CD14-positive monocyte (primary cell): ENCODE data around the gene TRIM65. TPM values are rescaled to one million over a fixed set of nuclear protein-coding genes. Genes with fewer than 3 reads are reported as not detected.

ENCODE experiments used
- DNase-seq, 3 donors: peaks; one replicate each; pipeline ENCODE4 v3.0.0-alpha.2; 2011 to 2022
- H2AFZ ChIP-seq: 2 replicates; pipeline ENCODE4 v1.6.0; 2012; ENCODE audit warnings: mild to moderate bottlenecking, low read depth, low read length, inconsistent platforms; ENCODE audit not compliant: insufficient read depth, poor library complexity, severe bottlenecking
- H3K27ac ChIP-seq, 2 donors: 1 replicate in 1 of 2; 2 replicates in 1 of 2; pipeline ENCODE4 v1.5.1; 2012 to 2013; ENCODE audit warnings: low read length in 2 of 2, control low read depth in 1 of 2, inconsistent platforms in 1 of 2, low read depth in 1 of 2, mild to moderate bottlenecking in 1 of 2
- H3K27me3 ChIP-seq, 2 donors: one replicate each; pipeline versions ENCODE4 v1.6.0 to v1.6.1; 2011 to 2013; ENCODE audit warnings: low read length in 2 of 2; ENCODE audit not compliant: control insufficient read depth in 2 of 2, insufficient read depth in 2 of 2
- H3K36me3 ChIP-seq, 2 donors: replicated peaks in 1 of 2; 1 replicate in 1 of 2; 2 replicates in 1 of 2; pipeline versions ENCODE4 v1.5.1 to v1.6.1; 2012 to 2013; ENCODE audit warnings: low read length in 2 of 2, control low read depth in 1 of 2, inconsistent platforms in 1 of 2, mild to moderate bottlenecking in 1 of 2; ENCODE audit not compliant: insufficient read depth in 2 of 2, control insufficient read depth in 1 of 2
- H3K4me1 ChIP-seq, 2 donors: 1 replicate in 1 of 2; 2 replicates in 1 of 2; pipeline versions ENCODE4 v1.5.1 to v1.6.1; 2012 to 2013; ENCODE audit warnings: low read length in 2 of 2, control low read depth in 1 of 2, inconsistent platforms in 1 of 2, mild to moderate bottlenecking in 1 of 2, moderate library complexity in 1 of 2; ENCODE audit not compliant: insufficient read depth in 2 of 2, control insufficient read depth in 1 of 2
- H3K4me2 ChIP-seq: replicated peaks from 2 replicates; pipeline ENCODE3; 2012; ENCODE audit warnings: low read length, moderate library complexity, mild to moderate bottlenecking; ENCODE audit not compliant: poor library complexity, severe bottlenecking; ENCODE audit errors: extremely low read depth
- H3K4me3 ChIP-seq, 3 experiments: fragments of 200-600 bp in 1 of 3; sonication (generic) in 1 of 3; replicated peaks in 1 of 3; 1 replicate in 2 of 3; 2 replicates in 1 of 3; pipeline ENCODE4 v1.5.1; 2011 to 2013; ENCODE audit warnings: low read length in 3 of 3, mild to moderate bottlenecking in 3 of 3, control low read depth in 2 of 3, low read depth in 2 of 3, inconsistent platforms in 1 of 3, moderate library complexity in 1 of 3
- H3K79me2 ChIP-seq: 2 replicates; pipeline ENCODE4 v1.6.0; 2012; ENCODE audit warnings: mild to moderate bottlenecking, control low read depth, inconsistent platforms, low read length, moderate library complexity; ENCODE audit not compliant: insufficient read depth
- H3K9ac ChIP-seq: 2 replicates; pipeline ENCODE4 v1.6.0; 2017; ENCODE audit warnings: low read length, mild to moderate bottlenecking; ENCODE audit not compliant: insufficient read depth, poor library complexity, severe bottlenecking
- H3K9me3 ChIP-seq, 2 donors: replicated peaks in 1 of 2; 1 replicate in 1 of 2; 2 replicates in 1 of 2; pipeline versions ENCODE4 v1.5.1 to v1.6.1; 2012 to 2013; ENCODE audit warnings: low read length in 2 of 2, control low read depth in 1 of 2; ENCODE audit not compliant: control insufficient read depth in 1 of 2, insufficient read depth in 1 of 2
- H4K20me1 ChIP-seq: 2 replicates; pipeline ENCODE4 v1.6.0; 2012; ENCODE audit warnings: mild to moderate bottlenecking, low read length, control low read depth, moderate library complexity; ENCODE audit not compliant: insufficient read depth
- H3K27ac Mint-ChIP-seq, 7 donors: one replicate each; pipeline ENCODE4 v1.8.0; 2020; ENCODE audit warnings: mild to moderate bottlenecking in 7 of 7, mixed read lengths in 7 of 7, moderate library complexity in 6 of 7, inconsistent platforms in 2 of 7
- H3K27me3 Mint-ChIP-seq, 3 donors: one replicate each; pipeline ENCODE4 v1.8.0; 2021 to 2022; ENCODE audit warnings: low read depth in 3 of 3, mild to moderate bottlenecking in 3 of 3, mixed read lengths in 3 of 3, moderate library complexity in 3 of 3, inconsistent platforms in 1 of 3
- H3K36me3 Mint-ChIP-seq, 2 donors: one replicate each; pipeline ENCODE4 v1.8.0; 2020; ENCODE audit warnings: mixed read lengths in 2 of 2, inconsistent platforms in 1 of 2, mild to moderate bottlenecking in 1 of 2
- H3K4me1 Mint-ChIP-seq: one replicate; pipeline ENCODE4 v1.8.0; 2020; ENCODE audit warnings: mild to moderate bottlenecking, mixed read lengths
- H3K4me3 Mint-ChIP-seq, 2 donors: one replicate each; pipeline ENCODE4 v1.8.0; 2020; ENCODE audit warnings: mild to moderate bottlenecking in 2 of 2, mixed read lengths in 2 of 2, moderate library complexity in 1 of 2
- H3K9me3 Mint-ChIP-seq, 7 donors: one replicate each; pipeline ENCODE4 v1.8.0; 2020 to 2022; ENCODE audit warnings: mixed read lengths in 7 of 7, mild to moderate bottlenecking in 6 of 7, moderate library complexity in 6 of 7, inconsistent platforms in 2 of 7
- CTCF ChIP-seq: fragments of 200-600 bp; IDR thresholded peaks from one replicate; pipeline ENCODE4 v1.8.0; 2022; ENCODE audit warnings: antibody characterized with exemption, mild to moderate bottlenecking
- WGBS: methylation state at CpG from one replicate; pipeline ENCODE4 v1.1.5; 2013; ENCODE audit warnings: missing lambda C conversion rate; ENCODE audit not compliant: insufficient coverage; 5-methylcytosine and 5-hydroxymethylcytosine counted together
- intact Hi-C, 2 donors: fragments of 100-400 bp; cut with micrococcal nuclease; formaldehyde crosslinking; loops; one replicate each; pipeline versions ENCODE4 v1.15.0 to v1.15.1; 2023
- polyA plus RNA-seq, 3 donors: library from polyadenylated mRNA; depleted of rRNA in 1 of 3; unstranded in 2 of 3; stranded (reverse) in 1 of 3; fragments of 300-500 nt in 2 of 3; fragments of >200 nt in 1 of 3; fragmentation: Illumina TruSeq in 2 of 3; gene quantifications; 1 replicate in 2 of 3; 2 replicates in 1 of 3; pipeline ENCODE4 v1.2.3, GENCODE V29; 2012 to 2021

TRIM65 gene
- polyA plus RNA-seq, 3 donors, result 5.6 to 10.4 (median 5.9) TPM

- Histone ChIP-seq H3K9me3 (no peaks in the 10 kb centered on the region), H3K9ac (no peak overlapping the region), H3K79me2 (peaks cover 17% of the 10 kb centered on the region), H3K27ac (no peak overlapping the region), H3K4me2 (no peak overlapping the region), H3K27me3 (no peaks in the 10 kb centered on the region), H3K4me1 (peaks cover 18 to 23% of the 10 kb centered on the region in 2 donors), H2AFZ (no peak overlapping the region), H4K20me1 (peaks cover 18% of the 10 kb centered on the region), H3K36me3 (peaks cover 42 to 44% of the 10 kb centered on the region in 2 donors), H3K4me3 (no peak overlapping the region)
- Mint-ChIP-seq H3K4me1 (peaks cover 22% of the 10 kb centered on the region), H3K9me3 (peaks cover 0 to 2% (median 0%) of the 10 kb centered on the region in 7 donors), H3K4me3 (no peak overlapping the region), H3K27ac (no peak overlapping the region), H3K27me3 (peaks cover 0 to 5% (median 2%) of the 10 kb centered on the region in 3 donors), H3K36me3 (peaks cover 33 to 54% of the 10 kb centered on the region in 2 donors)
- TF ChIP-seq CTCF, result no peak
- intact Hi-C loops, result loop anchor here in 1 of 2 donors (5.0 kb wide), 1 partner anchor 41 kb away; the partner anchor contains the start of gene WBP2
- 96% methylated on average over 3 of the region's 8 CpGs for WGBS
- DNase-seq, result no peak
These were observed 1.3 kb upstream of the TRIM65 start for GRCh38 chr17:75898065-75898464.

- Histone ChIP-seq H4K20me1 (peaks cover 23% of the 10 kb centered on the region), H3K9me3 (no peaks in the 10 kb centered on the region), H3K27ac (peak overlapping the region in 1 of 2 donors; percentile 79), H3K27me3 (no peaks in the 10 kb centered on the region), H3K36me3 (peaks cover 42 to 44% of the 10 kb centered on the region in 2 donors), H3K4me2 (peak overlapping the region; percentile 75), H2AFZ (peak overlapping the region; percentile 79), H3K4me1 (peaks cover 18 to 23% of the 10 kb centered on the region in 2 donors), H3K9ac (peak overlapping the region; percentile 77), H3K4me3 (peak overlapping the region in 2 of 3 experiments; percentile 15 to 80), H3K79me2 (peaks cover 17% of the 10 kb centered on the region)
- Mint-ChIP-seq H3K27ac (peak overlapping the region in 5 of 7 donors; percentile 25 to 78 (median 50)), H3K4me1 (peaks cover 22% of the 10 kb centered on the region), H3K9me3 (peaks cover 0 to 2% (median 0%) of the 10 kb centered on the region in 7 donors), H3K27me3 (peaks cover 0 to 5% (median 2%) of the 10 kb centered on the region in 3 donors), H3K36me3 (peaks cover 33 to 54% of the 10 kb centered on the region in 2 donors), H3K4me3 (peak overlapping the region; percentile 26 to 67)
- intact Hi-C loops, result loop anchor here in 1 of 2 donors (5.0 kb wide), 1 partner anchor 40 kb away; the partner anchor contains the start of gene WBP2
- no peak for TF ChIP-seq CTCF
- DNase-seq, result no peak
- 66% methylated on average over 37 of the region's 37 CpGs for WGBS
These were observed 639 bp upstream of the TRIM65 start for GRCh38 chr17:75897160-75898019.
